Measurements from ENCODE around the gene SMO.

DNA sequence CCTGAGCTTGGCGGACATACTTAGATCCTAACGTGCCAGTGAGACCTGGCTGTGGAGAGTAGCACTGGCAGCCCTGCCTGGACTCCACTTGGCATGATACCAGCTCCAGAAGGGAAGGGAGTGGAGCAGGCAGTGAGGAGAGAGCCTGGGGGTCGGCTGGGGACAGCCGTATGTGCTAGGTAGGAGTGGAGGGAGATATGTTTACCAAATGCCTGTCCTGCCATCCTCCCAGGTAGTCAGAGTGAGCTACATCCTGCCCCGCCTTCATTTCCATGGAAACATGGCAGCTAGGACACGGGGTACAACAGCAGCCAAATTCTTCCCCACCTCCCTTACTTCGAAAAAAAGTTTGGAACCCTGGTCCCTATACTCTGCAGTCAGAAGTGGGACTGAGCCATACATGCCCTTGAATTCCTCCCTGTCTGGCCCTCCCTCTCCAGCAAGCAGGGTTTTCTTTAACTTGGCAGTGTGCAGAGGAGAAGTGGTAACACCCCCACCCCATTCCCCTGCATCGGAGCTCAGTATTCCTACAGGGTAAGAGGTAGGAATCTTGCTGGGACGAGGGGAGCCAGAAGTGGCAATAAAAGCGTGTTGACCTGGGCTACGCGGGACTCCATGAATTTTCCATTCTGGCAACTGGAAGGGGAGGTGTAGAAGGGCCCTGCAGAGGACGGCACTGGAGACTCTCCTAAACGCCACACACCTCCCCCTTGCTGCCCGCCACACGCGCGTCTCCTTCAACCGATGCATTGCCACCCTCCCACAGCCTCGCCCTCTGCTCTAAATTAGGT is 20.0 kb upstream of the SMO start:
- TF ChIP-seq, protein P1, sequence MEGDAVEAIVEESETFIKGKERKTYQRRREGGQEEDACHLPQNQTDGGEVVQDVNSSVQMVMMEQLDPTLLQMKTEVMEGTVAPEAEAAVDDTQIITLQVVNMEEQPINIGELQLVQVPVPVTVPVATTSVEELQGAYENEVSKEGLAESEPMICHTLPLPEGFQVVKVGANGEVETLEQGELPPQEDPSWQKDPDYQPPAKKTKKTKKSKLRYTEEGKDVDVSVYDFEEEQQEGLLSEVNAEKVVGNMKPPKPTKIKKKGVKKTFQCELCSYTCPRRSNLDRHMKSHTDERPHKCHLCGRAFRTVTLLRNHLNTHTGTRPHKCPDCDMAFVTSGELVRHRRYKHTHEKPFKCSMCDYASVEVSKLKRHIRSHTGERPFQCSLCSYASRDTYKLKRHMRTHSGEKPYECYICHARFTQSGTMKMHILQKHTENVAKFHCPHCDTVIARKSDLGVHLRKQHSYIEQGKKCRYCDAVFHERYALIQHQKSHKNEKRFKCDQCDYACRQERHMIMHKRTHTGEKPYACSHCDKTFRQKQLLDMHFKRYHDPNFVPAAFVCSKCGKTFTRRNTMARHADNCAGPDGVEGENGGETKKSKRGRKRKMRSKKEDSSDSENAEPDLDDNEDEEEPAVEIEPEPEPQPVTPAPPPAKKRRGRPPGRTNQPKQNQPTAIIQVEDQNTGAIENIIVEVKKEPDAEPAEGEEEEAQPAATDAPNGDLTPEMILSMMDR (IDR thresholded peaks at IDR 0.05; ENCODE audit: borderline replicate concordance, extremely low read depth, low read length, poor library complexity, severe bottlenecking) = no peak
- no peak for TF ChIP-seq EZH2 (IDR thresholded peaks at IDR 0.05; ENCODE audit: borderline replicate concordance, low read depth, low read length, severe bottlenecking)
